Right ventricle myocardium inferior (tissue), 1 donor: Measurements from ENCODE around the gene IL17RD. TPM values are rescaled to one million over a fixed set of nuclear protein-coding genes. Genes with fewer than 3 reads are reported as not detected.
"Not testable (repeated sequence)": the region's sequence is repeated elsewhere in the genome, so short reads cannot be mapped to it uniquely, and the experiment has no call there.

Experiments
- ATAC-seq: fragments of 200-7000 bp; cut with Tn5 transposase; one replicate; pipeline ENCODE4 v1.9.1; 2020; ENCODE audit warnings: mild to moderate bottlenecking, moderate library complexity
- DNase-seq: peaks from one replicate; pipeline ENCODE4 v3.0.0; 2021; ENCODE audit errors: missing footprints
- intact Hi-C: fragments of 100-400 bp; cut with DNase I; formaldehyde crosslinking; loops from one replicate; pipeline ENCODE4 v1.11.0; 2022
- total RNA-seq: library from RNA; stranded (reverse); fragmentation: NEBNext Ultra II Directional; extraction: Animal tissue kit (Norgen Biotek cat#: 25700); gene quantifications from one replicate; pipeline ENCODE4 v1.2.1, GENCODE V29; 2021
- donor health status: DM: no; HTN: yes; CAD: no; lungs with severe emphysema.

The IL17RD gene
- total RNA-seq, 1 donor from 2014 or later, result 6.7 TPM

- ATAC-seq, result no peak
- no peak for DNase-seq
- intact Hi-C loops, result no loop called here
These were observed 55.5 kb downstream of the IL17RD start for GRCh38 chr3:57109437-57110199.

- intact Hi-C loops, result no loop called here
- DNase-seq (no peak), ATAC-seq (no peak)
These were observed 56.5 kb downstream of the IL17RD start for GRCh38 chr3:57108684-57109083.

GRCh38 chr3:57105585-57105984, 59.6 kb downstream of the IL17RD start:
- intact Hi-C loops, result no loop called here
- ATAC-seq, result no peak
- DNase-seq, result no peak

GRCh38 chr3:57100046-57100695, 65.0 kb downstream of the IL17RD start:
- DNase-seq, result no peak
- intact Hi-C loops, result loop anchor here (2.0 to 5.0 kb wide), 2 partner anchors 67 to 127 kb away; partner anchors contain the start of genes APPL1 and IL17RD
- peak; percentile 65 for ATAC-seq

GRCh38 chr3:57098418-57099310, 66.5 kb downstream of the IL17RD start:
- ATAC-seq (no peak), DNase-seq (no peak)
- intact Hi-C loops, result no loop called here

- intact Hi-C loops, result no loop called here
- no peak for ATAC-seq
- no peak for DNase-seq
These were observed 67.6 kb downstream of the IL17RD start for GRCh38 chr3:57097536-57097935.

- DNase-seq (no peak), ATAC-seq (no peak)
- intact Hi-C loops, result no loop called here
These were observed 69.8 kb downstream of the IL17RD start for GRCh38 chr3:57095363-57095762.

GRCh38 chr3:57094575-57094974, 70.6 kb downstream of the IL17RD start:
- ATAC-seq, result no peak
- intact Hi-C loops, result no loop called here

GRCh38 chr3:57093971-57094535, 71.1 kb downstream of the IL17RD start:
- ATAC-seq, result peak; percentile 25
- no peak for DNase-seq
- intact Hi-C loops, result no loop called here

More at GRCh38 chr3:57094575-57094974, 70.6 kb downstream of the IL17RD start:
- no peak for DNase-seq

- intact Hi-C loops, result no loop called here
- ATAC-seq, result no peak
- DNase-seq, result no peak
These were observed 71.7 kb downstream of the IL17RD start for GRCh38 chr3:57093489-57093888.

- intact Hi-C loops, result no loop called here
- peak; percentile 56 for ATAC-seq
- DNase-seq, result no peak
These were observed 73.5 kb downstream of the IL17RD start for GRCh38 chr3:57091521-57092273.

GRCh38 chr3:57089043-57089442, 76.1 kb downstream of the IL17RD start:
- intact Hi-C loops, result no loop called here
- ATAC-seq (no peak), DNase-seq (no peak)

GRCh38 chr3:57088503-57088902, 76.7 kb downstream of the IL17RD start:
- DNase-seq, result no peak
- intact Hi-C loops, result no loop called here
- no peak for ATAC-seq

- intact Hi-C loops, result no loop called here
- ATAC-seq (no peak), DNase-seq (no peak)
These were observed 77.6 kb downstream of the IL17RD start for GRCh38 chr3:57087361-57088092.

- intact Hi-C loops, result no loop called here
- ATAC-seq (no peak), DNase-seq (no peak)
These were observed 79.0 kb downstream of the IL17RD start for GRCh38 chr3:57086201-57086600.

- no peak for DNase-seq
- intact Hi-C loops, result no loop called here
- no peak for ATAC-seq
These were observed 79.9 kb downstream of the IL17RD start for GRCh38 chr3:57085211-57085610.

- DNase-seq, intact Hi-C loops, ATAC-seq: not testable (repeated sequence)
These were observed 81.7 kb downstream of the IL17RD start for GRCh38 chr3:57083266-57083995.
